GM19238 (cell line): Measurements from ENCODE around the gene FAM20A.
"Not testable (repeated sequence)": the region's sequence is repeated elsewhere in the genome, so short reads cannot be mapped to it uniquely, and the experiment has no call there.

Experiments
- DNase-seq: peaks from one replicate; pipeline ENCODE4 v3.0.0; 2011; ENCODE audit warnings: low spot score; ENCODE audit not compliant: insufficient read length

Gene FAM20A

DNA sequence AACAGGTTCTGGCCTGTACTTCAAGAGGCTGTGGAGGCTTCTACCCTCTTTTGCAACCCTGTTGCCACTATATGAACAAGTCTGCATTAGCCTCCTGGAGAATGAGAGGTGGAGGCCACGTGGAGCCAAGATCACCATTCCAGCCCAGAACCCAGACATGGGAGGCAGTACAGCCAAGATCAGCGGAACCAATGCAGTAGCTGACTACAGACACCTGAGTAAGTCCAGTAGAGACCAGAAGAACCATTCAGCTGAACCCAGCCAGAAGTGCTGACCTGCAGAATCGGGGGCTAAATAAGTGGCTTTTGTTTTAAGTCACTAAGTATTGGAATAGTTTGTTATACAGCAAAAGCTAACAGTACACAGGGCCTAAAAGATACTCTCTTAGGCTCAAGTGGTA, 12.1 kb downstream of the FAM20A start:
- no peak for DNase-seq

GRCh38 chr17:68588362-68588761, 12.8 kb downstream of the FAM20A start:
- DNase-seq = no peak

GRCh38 chr17:68587847-68588246, 13.3 kb downstream of the FAM20A start:
- no peak for DNase-seq

- no peak for DNase-seq
These were observed 14.1 kb downstream of the FAM20A start for GRCh38 chr17:68587026-68587425.

- no peak for DNase-seq
These were observed 15.5 kb downstream of the FAM20A start for GRCh38 chr17:68585643-68586042.

DNA sequence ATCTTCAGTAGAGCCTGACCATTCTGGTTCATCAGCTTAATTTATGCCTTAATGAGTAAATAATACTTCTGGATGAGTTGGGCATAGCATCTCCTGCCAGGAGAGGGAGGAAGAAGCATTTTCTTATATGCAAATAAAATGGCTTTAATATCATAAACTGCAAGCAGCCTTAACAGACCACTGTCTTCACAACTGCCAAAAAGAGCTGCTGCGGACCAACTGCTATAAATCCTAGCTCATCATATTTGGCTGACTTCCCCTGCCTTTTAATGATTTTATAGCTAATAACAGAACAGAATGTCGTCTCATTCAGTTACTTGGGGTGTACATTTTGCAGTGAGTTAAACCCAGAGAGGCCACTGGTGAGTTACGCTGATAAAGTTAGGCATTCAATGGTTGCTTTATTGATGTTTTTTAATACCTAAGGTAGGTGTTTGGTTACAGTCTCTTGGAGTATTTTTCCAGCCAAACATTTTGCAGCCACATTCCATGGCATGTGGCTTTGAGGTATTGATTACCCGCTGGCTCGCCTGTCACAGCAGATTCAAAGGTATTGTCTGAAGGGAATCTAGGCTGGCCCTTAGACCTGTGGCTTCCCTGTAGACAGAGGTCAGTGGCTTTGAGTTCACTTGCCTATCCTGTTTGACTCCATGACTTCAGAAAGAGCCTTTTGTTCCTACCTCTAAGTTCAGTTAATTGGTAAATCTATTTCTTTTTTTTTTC, 16.4 kb downstream of the FAM20A start:
- DNase-seq = no peak

DNA sequence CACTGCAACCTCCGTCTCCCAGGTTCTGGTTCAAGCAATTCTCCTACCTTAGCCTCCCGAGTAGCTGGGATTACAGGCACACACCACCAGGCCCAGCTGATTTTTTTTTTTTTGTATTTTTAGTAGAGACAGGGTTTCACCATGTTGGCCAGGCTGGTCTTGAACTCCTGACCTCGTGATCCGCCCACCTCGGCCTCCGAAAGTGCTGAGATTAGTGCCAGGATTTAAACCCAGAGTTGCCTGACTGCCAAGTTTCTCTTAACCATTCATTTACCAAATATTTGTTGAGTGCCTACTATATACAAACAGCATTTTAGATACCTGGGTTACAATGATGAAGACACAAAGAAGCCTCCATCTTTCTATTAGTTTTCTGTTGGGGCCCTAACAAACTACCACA, 18.3 kb downstream of the FAM20A start:
- DNase-seq = not testable (repeated sequence)

GRCh38 chr17:68581863-68582645, 19.1 kb downstream of the FAM20A start:
- no peak for DNase-seq

DNA sequence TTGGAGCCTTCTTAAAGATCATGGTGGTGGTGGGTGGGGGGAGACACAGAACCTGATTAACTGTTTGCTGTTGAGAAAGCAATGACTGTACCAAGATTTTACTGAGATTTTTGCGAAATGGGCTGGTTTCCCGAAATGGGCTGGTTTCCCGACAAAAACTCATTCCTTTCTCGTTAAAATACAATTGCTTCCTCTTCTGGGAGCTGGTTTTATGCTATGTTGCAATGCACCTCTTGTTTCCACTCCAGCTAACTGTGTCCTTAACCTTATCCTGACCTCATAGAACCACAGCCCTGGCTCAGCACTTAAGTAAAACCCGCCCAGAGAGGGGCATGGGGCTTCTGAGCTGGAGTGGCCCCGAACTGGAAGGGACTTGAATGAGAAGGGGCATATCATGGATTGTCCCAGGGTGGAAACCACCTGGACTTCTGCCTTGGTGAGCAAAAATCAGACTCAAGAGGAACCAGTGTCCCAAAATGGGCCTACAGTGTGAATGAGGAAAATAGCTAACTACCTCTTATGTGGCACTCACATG, 20.9 kb downstream of the FAM20A start:
- no peak for DNase-seq

DNA sequence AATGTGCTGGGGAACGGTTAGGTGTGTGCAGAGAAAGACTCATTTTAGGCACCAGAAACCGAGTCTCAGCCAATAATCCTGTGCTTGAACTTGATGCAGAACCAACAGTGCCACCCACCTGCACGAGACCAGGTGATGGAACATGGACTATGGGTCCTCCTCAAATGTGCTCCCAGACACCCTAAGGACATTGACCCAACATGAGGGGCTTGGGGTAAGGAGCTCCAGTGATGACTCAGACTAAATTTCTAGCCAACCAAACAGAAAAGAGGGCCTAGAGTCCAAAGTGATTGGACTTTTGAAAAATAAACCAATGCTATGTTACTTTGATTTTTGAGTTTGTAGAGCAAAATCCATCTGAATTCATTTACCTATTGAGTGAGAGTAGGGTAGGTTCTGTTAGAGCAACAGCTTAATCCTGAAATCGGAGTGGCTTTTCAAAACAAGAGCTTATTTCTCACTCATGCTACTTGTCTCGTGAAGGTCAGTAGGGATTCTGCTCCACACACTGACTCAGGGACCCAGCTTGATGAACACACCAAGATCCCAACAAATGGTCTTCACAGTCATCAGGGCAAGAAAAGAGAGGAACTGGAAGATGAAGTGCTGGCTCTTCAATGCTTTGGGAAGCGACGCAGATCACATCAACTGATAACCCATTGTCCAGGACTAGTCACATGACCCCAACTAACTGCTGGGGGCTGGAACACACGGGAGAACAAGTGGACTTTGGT, 21.8 kb downstream of the FAM20A start:
- DNase-seq = no peak

DNA sequence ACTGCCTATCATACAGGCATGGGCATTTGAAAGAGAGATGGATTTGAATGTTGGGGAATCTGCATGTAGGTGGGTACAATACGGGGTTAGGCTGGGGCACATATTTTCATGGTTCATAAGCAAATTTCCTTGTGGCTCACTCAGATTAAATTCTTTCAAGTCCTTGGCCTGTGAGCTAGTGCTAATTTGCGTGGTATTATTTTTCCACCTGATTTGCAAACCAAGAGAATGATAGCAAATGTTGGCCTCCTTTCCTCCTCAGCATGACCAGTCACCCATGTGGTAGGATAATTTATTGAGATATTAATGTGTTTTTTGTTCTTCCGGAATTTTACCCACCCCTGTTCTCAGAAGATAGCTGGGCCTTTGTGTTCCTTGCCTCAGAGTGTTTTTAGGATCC, 22.9 kb downstream of the FAM20A start:
- no peak for DNase-seq

GRCh38 chr17:68577497-68577821, 23.7 kb downstream of the FAM20A start:
- DNase-seq = no peak

DNA sequence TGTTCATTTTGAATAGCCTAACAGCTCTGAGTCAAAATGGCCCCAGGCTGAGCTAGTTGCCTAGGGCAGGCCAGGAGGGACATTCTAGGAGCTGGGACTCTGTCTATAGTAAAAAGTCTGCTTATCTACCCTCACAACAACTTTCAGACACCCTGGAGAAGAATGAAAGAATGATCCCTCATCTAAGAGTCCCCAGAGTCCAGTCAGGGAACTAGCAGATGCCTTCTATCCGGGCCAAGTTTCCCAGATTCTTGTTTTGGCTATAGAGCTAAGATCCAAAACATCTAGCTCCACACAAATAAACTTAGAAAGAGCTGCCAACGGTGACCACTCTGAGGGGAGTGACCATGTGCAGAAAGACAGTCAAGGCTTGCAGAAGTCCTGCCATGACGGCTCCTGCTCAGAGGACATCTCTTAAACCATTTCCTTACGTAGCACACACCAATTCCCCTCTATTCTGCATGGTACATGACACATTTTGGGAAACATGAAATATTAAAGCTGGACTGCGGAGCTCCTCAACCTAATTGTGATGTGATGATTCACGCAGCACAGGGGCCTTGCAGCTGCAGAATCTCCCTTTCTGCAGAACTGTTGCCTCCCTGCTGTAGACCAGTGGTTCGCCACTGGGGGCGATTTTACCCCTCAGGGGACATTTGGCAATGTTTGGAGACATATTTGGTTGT, 24.2 kb downstream of the FAM20A start:
- DNase-seq = no peak

DNA sequence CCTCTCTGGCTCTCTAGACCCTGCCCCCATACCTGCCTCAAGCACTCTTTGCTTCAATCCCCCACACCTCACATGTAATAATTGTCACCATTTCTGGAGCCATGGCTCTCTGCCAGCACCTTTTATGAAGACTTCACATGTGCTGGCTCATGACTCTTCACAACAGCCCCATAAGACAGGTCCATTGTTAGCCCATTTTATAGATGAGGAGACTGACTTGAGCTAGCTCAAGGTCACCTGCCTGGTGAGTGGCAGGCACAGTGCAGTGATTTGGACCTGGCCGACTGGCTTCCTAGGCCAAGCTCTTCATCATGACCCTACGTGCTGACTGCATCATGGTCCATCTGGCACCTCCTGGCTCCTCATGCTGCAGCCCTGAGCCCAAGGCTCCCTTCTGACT, 25.0 kb downstream of the FAM20A start:
- DNase-seq = no peak

GRCh38 chr17:68573338-68573737, 27.8 kb downstream of the FAM20A start:
- DNase-seq = no peak

DNA sequence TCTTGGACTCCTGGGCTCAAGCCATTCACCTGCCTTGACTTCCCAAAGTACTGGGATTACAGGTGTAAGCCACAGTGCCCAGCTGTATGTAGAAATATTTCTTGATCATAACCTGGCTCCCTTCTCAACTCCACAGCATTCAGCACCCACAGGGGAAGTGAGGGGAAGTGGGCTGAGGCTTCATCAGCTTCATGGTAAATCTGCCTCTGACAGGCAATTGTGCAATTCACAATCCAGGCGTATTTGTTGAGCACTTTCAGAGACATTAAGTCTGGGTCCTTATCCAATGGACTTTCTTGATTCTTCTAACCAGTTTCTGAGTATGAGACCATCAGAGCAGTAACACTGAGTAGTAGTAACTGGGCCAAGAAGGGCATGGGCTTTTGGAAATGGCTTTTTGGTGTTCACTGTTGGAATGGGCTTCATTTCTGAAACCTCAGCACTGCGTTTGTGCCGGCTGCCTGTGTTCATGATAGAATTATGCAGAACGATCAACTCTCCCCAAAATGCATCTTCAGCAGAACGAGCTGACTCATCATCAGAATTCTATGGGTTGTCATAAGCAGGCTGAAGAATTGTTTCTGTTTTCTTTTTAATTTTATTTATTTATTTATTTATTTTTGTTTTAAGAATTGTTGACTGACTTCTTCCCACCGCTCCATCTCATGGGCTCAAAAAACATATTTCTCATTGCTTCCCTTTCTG, 28.9 kb downstream of the FAM20A start:
- DNase-seq = no peak

DNA sequence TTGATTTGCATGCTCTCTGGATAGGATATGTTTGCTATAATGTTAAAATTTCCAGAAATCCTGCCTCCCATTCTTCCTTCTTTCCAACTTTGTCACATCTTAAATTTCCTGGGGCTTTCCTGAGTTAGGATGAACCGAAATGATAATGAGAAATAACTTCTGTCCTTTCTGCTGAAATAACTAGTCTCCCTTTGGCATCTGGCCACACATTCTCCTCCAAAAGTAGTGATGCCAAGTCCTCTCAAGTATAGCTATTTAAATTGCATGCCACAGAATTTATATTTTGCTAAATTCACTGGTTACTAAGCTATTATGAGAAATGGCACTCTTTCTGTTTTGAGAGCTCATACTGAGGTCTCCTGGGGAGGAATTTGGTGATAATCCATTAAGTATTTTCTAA, 30.6 kb downstream of the FAM20A start:
- no peak for DNase-seq

GRCh38 chr17:68569346-68569745, 31.8 kb downstream of the FAM20A start:
- no peak for DNase-seq

- no peak for DNase-seq
These were observed 32.6 kb downstream of the FAM20A start for GRCh38 chr17:68568581-68568980.

DNA sequence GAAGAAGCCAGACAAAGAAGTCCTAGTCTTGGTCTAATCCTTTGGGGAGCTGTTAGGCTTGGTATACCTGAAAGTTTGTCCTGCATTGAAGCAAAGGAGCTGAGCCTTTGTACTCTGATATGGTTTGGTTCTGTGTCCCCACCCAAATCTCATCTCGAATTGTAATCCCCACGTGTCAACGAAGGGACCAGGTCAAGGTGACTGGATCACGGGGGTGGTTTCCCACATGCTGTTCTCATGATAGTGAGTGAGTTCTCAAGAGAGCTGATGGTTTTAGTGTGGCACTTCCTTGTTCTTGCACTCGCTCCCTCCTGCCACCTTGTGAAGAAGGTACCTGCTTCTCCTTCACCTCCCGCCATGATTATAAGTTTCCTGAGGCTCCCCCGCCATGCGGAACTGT, 33.6 kb downstream of the FAM20A start:
- DNase-seq = no peak

DNA sequence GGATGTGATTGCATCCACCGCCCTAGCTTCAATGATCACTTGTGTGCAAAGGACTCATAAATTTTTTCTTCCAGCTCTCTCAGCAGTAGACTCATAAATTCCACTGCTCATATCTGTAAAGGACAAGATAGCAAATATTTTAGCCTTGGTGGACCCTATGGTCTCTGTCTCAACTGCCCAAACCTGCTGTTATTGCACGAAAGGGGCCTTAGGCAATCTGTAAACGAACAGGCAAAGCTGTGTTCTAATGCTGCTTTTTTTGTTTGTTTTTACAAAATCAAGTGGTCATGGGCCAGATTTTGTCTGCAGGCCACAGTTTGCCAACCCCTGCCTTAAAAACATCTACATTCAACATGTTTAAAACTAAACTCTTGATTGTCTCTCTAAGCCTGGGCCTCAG, 34.1 kb downstream of the FAM20A start:
- no peak for DNase-seq
